Measurements from ENCODE around the gene TMPRSS11F. TPM values are rescaled to one million over a fixed set of nuclear protein-coding genes. Genes with fewer than 3 reads are reported as not detected.

Gene TMPRSS11F
- total RNA-seq: not detected in 2 replicates

GRCh38 chr4:68129793-68130192 lies at the start of gene TMPRSS11F:
Gene TMPRSS11F (minus strand): TSS chr4:68129869. CDS start chr4:68129820, 49 bp downstream.

Other genes with a start within 250 kb of the TMPRSS11F start
- not detected in 2 replicates for gene TMPRSS11D, start 245.9 kb downstream of the TMPRSS11F start, total RNA-seq
- gene TMPRSS11A, start 166.4 kb downstream of the TMPRSS11F start, total RNA-seq: not detected in 2 replicates
- not detected in 2 replicates for gene TMPRSS11B, start 115.8 kb upstream of the TMPRSS11F start, total RNA-seq
- 27.7 and 31.4 TPM in 2 replicates for gene YTHDC1, start 220.2 kb upstream of the TMPRSS11F start, total RNA-seq